Activated CD4-positive, alpha-beta T cell treated with anti-CD3 and anti-CD28 coated beads, Interleukin-2, amount 50 U/mL, for 4 hours (primary cell): ENCODE results near the gene PLAC1.

Experiments used
- DNase-seq, 2 experiments: peaks; one replicate each; pipeline ENCODE4 v3.0.0-alpha.2; 2020

PLAC1 gene

DNA sequence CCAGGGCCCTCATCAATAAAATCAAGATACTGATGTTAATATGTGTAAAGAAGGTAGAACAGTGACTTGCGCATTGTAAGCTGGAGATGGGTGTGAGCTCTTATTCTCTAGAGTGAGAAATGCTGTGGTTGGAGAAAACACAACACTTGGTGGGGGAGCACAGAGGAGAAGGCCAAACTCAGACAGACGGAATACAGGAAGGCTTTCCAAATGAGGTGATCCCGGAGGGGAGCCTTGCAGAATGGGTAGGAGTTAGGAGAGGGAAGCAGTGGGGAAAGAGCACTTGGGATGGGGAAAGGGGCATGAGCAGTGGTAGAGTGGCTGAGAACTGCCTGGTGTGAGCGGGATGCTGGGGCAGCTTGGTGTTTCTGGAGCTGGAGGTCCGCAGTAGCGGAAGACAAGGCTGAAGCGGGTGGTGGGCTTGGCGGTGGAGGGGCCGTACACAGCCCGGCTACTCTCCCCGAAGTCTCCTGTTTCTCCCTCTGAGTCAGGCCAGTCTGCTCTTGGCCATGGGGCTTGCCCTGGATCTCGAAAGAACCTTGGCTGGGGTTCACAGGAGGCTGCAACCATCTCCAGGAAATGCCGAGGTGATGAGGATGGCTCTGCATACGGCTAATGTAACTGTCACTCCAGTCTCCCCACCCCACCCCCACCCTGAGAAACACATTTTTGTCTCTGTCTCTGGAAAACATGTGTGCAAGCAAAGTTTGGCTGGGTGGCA is 11.3 kb upstream of the PLAC1 start:
- DNase-seq, result no peak

DNA sequence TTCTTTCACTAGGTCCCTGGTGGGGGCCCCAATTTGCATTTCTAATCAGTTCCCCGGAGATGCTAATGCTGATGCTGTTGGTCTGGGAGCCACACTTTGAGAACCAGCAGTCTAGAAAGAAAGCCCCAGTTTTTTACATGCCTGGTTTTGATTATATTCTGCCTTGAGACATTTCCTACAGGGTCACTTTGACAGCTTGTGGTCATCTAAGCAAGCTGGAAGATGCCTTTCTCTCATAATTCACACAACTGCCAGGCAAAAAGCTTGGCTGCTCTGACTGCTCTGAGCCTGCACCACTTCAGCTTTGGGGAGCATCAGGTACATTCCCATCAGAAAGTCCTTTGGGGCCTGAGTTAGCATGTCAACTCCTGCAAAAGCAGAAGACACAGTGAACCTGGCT is 5.9 kb upstream of the PLAC1 start:
- DNase-seq, result no peak

DNA sequence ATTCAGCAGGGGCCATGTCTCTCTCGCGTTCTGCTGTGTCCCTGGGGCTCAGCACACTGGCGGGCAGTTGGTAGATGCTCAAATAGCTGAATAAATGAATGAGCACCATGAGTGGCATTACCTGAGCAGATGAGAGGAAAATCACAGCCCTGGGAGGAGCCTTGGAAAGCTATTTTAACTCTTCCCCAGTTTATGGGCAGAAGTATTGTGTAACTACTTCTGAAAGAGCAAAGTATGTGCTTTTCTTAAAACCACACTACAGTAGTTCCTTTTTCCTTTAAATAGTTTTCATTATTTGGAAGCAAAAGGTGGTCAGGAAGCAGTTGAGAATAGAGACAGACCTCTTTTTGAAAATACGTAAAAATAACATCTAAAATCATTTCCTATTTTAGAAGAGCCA is 3.0 kb upstream of the PLAC1 start:
- no peak for DNase-seq

DNA sequence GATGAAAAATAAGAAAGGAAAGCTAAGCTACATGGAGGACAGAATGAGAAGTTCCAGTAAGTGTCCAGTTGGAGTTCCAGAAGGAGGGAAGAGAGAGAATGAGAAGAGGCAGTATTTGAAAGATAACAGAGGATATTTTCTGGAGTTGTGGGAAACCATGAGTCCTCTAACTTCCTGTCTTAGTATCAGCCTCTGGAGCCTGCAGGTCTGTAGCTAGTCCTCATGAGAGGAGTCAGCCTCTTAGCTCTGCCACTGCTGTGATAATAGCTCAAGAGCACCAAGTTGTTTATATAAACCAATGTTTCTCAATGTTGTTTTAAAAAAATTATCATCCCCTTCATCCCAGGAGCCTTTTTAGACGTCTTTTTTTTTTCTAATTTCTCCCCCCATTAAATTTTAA is 2.4 kb upstream of the PLAC1 start:
- no peak for DNase-seq

DNA sequence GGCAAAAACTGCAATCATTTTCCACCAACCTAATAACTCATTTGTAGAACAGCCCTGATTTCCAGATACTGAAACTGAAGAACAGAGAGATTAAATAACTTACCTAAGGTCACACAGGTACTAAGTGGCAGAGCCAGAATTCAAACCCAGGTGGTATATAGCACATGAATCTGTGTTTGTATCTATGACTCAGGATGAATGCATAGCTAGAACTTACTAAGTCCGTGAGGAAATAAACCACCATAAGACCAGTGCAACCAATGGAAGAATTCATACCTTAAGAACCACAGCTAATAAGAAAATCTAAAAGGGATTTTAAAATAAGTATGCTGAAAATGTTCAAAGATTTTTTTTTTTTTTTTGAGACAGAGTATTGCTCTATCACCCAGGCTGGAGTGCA is 1.5 kb upstream of the PLAC1 start:
- DNase-seq, result no peak

DNA sequence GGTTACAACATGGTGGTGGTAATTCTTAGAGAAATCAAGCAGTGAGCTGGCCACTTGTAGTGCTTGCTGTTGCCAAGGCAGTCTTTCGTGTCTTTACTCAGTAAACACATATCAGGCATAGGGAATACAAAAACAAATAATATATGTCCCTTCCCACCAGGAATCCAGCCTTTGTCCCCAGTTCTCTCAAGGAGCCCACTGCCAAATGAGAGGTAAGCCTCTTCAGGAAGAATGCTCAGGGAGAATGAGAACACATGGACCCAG is 421 bp upstream of the PLAC1 start:
- DNase-seq, result no peak

DNA sequence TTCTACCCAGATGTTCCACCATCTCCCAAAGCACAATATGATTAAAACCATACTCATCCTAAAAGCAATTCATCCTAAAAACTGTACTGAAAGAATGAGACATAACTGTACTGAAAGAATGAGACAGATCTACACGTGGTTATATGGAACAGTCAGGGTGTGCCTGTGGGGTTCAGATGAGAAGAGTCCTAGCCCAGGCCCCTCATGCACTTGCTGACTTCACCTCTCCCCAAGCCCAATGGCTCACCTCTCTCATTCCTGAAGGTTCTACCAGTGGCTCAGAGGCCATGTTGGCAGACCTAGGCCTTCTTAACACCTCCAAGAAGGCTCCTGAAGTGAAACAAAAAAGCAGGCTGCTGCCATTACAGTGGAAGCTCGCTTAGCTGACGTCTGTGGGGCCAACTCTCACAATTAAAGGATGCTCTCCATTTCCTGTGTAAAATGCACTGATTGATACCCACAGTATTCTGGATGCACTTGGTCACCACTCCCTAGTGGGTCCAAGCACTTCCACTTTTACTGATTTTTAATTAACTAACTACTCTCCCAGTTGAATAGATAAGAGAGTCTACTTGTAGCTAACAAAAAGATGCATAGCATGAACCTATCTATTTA is 3.8 kb downstream of the PLAC1 start:
- DNase-seq, result no peak

DNA sequence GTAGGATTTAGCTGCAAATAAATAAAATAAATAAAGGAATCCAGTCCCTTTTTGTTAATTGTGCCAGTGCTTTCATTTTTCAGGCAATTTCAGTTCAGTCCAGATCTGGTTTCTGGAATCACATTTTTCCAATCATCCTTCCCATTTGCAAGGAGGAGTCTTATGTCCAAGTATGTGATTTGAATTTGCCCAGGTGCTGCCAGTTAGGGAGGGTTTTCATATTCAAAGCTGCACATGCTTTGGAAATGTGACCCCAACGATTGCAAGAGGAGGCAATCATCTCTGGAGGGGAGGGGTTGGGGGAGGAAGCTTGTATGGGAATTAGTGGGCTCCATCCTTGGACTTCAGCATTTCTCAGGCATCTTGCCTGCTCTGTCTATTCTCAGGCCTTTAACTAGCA is 4.4 kb downstream of the PLAC1 start:
- no peak for DNase-seq

DNA sequence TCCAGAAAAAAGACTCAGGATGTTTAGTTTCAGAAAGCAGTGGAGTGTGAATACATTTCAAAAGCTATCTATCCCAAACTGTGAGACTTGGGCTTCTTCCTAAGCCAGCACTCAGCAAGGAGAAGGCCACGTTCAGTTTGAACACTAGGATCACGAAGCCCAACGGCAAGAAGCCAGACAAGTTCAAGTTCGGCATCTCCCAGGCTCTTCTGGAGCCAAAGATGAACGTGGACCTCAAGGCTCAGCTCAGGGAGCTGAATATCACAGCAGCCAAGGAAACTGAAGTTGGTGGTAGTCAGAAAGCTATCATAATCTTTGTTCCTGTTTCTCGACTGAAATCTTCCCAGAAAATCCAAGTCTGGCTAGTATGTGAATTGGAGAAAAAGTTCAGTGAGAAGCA is 7.6 kb downstream of the PLAC1 start:
- DNase-seq, result no peak

DNA sequence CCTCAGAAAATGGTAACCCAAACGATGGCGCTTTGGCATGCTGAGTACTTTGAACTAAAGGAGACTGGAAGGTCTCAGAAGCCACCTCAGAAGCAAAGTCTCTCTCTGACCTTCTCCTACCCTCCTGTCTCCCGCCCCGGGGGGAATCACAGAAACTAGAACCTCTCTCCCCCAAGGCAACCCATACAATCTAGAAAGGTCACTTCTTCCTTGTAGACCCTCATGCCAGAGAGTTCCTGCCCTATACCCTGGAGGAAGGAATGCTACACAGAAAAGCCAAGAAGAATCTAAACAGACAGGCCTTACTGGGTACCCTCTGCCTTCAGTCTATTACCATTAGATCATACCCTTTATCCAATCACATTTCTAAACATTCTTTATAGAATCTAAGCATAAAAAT is 8.5 kb downstream of the PLAC1 start:
- no peak for DNase-seq

DNA sequence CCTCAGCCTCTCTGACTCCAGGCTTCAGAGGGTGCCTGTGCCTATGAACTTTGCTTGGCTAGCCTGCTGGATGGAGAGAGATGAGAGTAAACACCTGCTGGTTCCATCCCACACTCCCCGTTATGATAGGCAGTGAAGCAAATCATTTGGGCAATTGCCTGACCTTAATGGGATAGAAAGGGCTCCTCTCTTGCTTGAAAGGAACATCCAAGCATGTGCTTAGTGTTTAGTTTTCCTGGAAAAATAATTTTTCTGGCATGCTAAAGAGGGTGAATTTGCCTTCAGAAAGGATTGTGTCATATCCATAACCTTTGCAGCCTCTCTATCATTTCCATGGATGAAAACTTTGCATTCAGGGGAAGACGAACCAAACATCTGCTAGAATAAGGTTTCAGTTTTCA is 10.8 kb downstream of the PLAC1 start:
- no peak for DNase-seq

DNA sequence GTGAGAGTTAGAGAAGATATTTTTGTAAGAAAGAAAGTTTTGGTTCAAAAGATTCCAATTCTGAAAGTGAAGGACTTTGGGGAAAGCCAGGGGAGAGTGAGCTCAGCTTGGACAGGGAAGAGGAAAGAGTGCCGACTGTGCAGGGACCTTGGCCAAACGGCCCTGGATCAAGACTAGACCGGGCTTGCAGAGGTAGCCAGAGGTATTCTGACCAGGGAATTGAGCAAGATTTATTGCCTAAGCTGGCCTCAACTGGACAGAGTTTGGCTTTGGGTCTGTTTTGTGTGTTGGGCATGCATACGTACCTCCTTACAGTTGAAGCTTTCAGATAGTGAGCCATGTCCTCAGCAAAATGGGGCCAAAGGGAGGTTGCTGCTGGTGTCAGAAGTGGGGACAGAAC is 11.6 kb downstream of the PLAC1 start:
- no peak for DNase-seq

DNA sequence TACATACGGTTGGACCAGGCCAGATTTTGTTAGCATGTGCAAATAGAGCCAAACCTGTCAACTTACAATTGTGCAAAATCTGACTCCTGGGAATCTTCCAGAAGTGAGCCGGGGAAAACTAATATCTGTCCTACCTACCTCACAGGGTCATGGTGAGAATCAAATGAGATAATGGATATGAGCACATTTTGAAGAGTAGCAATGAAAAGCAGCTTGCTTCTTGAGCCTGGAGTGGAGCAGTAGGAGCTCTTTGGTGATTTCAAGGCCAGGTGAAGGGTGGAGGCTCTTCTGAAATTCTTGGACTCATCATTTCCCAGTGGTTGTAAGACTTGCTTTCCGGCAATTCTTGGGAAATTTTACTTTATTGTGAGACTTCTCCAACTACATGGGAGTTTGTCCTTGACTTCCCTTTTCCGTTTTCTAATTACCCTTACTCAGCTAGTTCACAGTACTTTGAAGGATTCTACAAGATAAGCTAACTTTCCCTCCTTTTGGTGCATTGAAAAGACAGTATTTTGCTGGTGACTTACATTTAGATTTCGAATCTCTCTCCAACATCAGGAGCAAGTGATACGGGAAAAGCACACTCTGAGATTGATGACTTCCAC is 12.2 kb downstream of the PLAC1 start:
- no peak for DNase-seq

DNA sequence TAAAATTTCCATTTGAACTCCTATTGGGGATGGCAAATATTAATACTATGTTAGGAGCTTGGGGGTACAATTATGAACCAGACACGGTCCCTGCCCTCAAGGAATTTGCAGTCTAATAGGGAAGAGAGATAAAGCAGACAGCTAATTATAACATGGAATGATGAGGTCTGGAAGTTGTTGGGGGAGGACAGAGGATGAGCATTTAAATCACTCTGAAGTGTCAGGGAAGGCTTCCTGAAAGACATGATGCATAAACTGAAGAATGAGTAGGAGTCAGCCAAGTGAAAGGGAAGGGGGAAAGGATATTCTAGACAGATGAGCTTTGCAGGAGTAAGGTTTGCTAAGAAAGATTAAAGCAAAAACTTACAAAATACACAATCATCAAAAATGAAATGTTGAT is 15.9 kb downstream of the PLAC1 start:
- DNase-seq, result no peak

DNA sequence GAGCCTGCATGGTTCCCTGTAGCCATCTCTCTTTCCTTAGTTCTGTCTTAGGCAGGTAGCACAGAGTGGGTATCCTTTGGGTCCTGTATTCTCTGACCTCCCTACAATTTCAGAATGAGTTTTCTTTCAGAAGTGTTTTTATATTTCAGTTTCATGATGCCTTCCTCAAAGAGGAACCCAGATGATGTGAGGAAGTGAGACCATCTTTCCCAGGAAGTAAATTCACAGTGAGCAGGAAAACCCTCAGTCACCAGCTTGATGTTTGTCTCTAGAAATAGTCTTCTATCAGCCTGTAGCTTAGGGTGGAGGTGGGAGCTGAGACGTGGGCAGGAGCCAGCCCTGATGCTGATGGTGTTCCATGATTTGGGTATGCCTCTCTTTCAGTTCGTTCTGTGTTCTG is 16.9 kb downstream of the PLAC1 start:
- no peak for DNase-seq

DNA sequence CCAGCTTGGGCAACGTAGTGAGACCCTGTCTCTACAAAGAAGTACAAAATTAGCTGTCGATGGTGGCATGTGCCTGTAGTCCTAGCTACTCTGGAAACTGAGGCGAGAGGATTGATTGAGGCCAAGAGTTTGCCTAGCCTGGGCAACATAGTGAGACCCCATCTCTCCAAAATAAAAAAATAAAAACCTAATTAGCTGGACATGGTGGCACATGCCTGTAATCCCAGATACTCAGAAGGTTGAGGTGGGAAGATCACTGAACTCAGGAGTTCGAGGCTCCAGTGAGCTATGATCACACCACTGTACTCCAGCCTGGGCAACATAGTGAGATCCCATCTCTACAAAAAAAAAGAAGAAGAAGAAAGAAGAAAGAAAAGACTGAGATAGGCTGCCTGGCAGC is 17.4 kb downstream of the PLAC1 start:
- no peak for DNase-seq

DNA sequence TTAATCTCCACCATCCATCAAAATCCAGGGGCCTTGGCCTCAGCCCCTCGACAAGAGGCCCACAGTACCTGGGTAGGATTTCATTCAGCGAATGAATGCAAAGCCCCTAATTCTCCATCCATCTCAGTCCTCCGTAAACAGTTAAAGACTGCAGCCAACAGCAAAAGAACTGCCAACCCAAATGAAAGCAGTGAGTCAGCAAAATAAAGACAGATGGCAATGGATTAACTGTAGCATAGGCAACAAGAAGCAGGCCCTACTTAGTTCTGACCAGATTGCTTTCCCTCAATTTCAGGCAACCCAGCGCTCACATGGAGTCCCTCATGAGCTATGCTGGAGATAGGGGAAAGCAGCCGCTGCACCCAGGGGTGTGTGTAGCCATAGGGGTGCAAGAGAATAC is 21.4 kb downstream of the PLAC1 start:
- no peak for DNase-seq

DNA sequence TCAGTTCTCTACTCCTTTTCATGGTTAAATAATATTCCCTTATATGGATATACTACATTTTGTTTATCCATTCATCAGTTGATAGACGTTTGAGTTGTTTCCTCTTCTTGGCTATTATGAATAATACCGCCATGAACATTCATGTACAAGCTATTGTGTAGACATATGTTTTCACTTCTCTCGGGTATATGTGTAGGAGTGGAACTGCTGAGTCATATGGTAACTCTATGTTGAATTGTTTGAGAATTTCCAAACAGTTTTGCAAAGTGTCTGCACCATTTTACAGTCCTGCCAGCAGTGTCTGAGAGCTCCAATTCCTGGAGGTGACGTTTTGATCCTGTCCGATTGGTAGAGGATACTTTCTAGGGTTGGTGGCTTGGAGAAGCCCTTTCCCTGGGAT is 23.6 kb downstream of the PLAC1 start:
- no peak for DNase-seq

DNA sequence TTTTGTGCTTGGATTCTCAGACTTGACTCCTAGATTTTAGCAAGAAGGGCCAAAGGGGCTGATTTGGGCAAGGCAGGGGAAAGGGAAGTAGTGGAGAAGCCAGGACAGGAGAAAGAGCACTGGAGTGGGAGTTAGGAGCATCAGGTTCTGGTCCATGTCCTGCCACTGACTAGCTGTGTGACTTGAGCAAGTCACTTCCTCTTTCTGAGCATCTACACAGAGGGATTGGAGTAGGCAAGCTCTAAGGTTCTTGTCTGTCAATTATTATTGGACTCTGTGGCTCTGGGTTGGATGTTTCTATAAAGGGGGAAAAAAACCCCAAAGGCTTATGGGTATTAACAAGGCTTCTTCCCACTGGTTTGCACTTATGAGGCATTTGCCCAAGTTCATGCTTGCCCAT is 24.4 kb downstream of the PLAC1 start:
- DNase-seq, result no peak

DNA sequence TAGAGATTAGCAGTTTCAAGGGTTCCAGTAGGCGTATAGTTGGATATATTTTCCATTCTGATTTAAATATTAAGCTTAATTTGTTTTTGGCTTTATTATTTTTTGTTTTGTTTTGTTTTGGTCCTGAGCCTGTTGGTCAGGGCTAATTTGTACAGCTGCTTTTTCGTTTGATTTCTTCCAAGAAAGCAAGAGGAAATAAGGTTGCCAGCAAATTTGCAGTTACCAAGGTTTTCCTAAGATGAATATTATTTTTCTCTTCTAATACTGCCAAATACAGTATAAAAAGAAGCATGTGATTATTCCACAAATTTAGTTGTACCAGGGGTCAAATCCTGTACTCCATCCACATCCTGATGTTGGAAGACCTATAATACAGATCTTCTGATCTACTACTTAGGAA is 24.9 kb downstream of the PLAC1 start:
- DNase-seq, result no peak

DNA sequence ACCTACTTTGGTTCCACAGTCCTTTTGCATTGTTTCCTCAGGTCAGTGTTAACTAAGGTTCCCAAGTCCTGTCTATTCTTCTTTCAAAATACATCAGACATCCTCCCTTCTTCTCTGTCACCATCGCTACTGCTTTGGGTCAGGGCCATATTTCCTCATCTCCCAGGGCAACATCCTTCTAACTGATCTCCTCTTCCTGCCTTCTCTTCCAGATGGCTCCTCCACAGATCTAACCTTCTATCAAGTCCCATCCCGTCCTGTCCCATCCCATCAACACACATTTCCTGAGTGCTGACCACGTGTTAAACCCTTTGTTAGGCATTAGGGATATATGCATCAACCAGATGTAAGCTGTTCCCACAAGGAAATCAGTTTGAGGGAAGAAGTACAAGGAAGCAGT is 25.9 kb downstream of the PLAC1 start:
- DNase-seq, result no peak

DNA sequence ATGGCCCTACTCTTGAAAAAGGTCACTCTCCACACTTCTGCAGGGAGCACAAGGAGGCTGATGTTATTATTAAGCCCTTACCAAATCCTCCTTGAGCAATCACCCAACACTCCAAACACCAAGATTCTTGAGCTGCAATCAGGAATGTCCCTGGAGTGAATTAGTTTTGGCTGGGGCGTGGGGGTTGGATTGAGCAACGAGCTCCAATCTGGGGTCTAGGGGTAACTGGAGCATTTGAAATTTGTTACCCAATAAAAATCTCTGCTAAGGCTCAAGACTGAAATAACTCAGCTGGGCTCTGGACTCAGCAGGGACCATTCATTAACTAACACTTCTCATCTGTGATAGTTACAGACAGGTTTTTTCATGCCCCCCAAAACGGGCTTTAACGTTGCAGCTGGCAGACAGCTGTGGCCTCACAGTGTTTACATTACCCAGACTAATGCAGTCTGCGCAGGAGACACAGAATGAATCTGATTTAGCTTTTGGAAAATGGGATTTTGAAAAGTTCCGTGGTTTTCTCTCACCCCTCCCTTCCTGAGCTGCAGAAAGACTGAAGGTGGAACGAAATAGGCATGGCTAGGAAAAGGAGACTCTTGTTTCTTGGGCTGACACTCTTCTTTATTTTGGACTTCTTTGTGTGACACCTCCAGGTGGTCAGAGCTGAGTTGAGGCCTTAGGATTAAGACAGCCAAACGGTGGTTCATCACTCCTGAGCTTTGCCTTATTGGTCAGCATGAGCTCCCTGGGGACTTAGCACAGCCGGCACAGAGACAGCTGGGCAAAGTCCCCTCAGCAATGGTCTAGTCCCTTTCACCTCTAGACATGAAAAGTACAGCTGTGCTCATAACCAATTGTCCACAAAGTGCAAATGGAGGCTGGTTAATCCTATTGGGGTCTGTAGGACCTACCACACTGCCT is 26.6 kb downstream of the PLAC1 start:
- no peak for DNase-seq

DNA sequence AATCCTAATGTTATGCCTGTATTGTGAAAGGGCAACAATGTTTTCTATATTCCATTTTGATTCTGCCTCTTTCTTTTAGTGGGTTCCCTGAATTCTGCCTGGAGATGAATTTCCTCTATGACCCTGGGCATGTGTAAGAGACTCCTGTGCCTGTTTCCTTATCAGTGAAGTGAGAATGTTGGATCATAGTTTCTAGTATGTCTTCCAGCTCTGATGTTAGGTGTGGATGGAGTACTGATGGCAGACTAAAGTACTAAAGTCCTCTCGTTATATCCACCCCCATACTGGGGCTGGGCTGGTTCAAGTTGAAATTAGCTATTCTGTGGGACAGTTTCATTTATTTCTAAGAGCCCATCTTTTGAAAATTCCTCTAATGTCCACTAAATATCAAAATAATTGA is 29.6 kb downstream of the PLAC1 start:
- DNase-seq, result no peak

DNA sequence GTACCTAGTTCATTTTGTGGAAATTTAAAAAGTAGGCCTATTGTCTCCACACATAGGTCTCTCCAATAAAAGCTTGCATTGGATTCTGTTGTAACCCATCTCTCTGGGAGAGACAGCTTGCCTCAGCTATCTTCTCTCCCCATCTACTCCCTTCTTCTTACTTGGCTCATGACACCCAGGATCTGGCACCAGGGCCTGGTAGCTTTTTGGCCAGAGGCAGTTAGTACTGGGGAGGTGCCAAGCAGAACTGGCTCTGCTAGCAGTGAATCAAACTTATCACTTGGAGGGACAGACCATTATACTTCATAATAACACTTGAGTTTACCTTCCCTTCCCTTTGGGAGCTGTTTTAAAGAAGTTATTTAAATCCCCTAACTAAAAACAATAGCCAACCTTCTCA is 31.8 kb downstream of the PLAC1 start:
- no peak for DNase-seq
